K562 (cell line): ENCODE measurements around the gene RNF40. TPM values are rescaled to one million over a fixed set of nuclear protein-coding genes. Genes with fewer than 3 reads are reported as not detected.

Experiments used
- CEBPB ChIP-seq: fragments of 450-650 bp; IDR thresholded peaks from 2 replicates; pipeline ENCODE4 v1.6.1; 2016; ENCODE audit warnings: missing genetic modification characterization, missing compliant biosample characterization
- ZNF121 ChIP-seq: sonication (generic); formaldehyde crosslinking; conservative IDR thresholded peaks from 2 replicates; pipeline ENCODE4 v1.8.0; 2022; ENCODE audit warnings: missing genetic modification reagents
- polyA plus RNA-seq, 8 experiments: library from polyadenylated mRNA; depleted of rRNA in 4 of 8; stranded (reverse) in 5 of 8; unstranded in 3 of 8; fragments of >200 nt; fragmentation: Nextera tagmentation in 2 of 8; fragmentation: Illumina TruSeq in 1 of 8; extraction: Ambion mirVana in 2 of 8; extraction: Trizol in 1 of 8; gene quantifications; 2 replicates each; pipeline versions ENCODE4 v1.2.1 to v1.2.3, GENCODE V29; 2011 to 2014; ENCODE audit warnings: inconsistent platforms in 1 of 8, missing spikeins in 1 of 8
- total RNA-seq, 7 experiments: library from RNA; depleted of rRNA in 6 of 7; stranded (reverse); fragments of >200 nt in 6 of 7; fragmentation: Illumina TruSeq in 2 of 7; extraction: Trizol in 2 of 7; gene quantifications; 2 replicates each; pipeline versions ENCODE4 v1.2.1 to v1.2.3, GENCODE V29; 2011 to 2021; ENCODE audit warnings: low replicate concordance in 1 of 7
- TF ChIP-seq, protein P1 (sequence below): fragments of 250-450 bp; sonication (Bioruptor Pico); IDR thresholded peaks from 2 replicates; pipeline ENCODE4 v1.4.0; 2020
- TF ChIP-seq, protein P2 (sequence below): sonication (generic); formaldehyde crosslinking; IDR thresholded peaks from 2 replicates; pipeline ENCODE4 v1.8.1; 2023; ENCODE audit warnings: mild to moderate bottlenecking, missing genetic modification reagents

RNF40 gene
- total and polyA plus RNA-seq, 9 of the 15 experiments (the other 6 are each of a cell fraction or from before 2014, with no cell fraction given) = 6.2 to 129 (median 81.5) TPM

DNA sequence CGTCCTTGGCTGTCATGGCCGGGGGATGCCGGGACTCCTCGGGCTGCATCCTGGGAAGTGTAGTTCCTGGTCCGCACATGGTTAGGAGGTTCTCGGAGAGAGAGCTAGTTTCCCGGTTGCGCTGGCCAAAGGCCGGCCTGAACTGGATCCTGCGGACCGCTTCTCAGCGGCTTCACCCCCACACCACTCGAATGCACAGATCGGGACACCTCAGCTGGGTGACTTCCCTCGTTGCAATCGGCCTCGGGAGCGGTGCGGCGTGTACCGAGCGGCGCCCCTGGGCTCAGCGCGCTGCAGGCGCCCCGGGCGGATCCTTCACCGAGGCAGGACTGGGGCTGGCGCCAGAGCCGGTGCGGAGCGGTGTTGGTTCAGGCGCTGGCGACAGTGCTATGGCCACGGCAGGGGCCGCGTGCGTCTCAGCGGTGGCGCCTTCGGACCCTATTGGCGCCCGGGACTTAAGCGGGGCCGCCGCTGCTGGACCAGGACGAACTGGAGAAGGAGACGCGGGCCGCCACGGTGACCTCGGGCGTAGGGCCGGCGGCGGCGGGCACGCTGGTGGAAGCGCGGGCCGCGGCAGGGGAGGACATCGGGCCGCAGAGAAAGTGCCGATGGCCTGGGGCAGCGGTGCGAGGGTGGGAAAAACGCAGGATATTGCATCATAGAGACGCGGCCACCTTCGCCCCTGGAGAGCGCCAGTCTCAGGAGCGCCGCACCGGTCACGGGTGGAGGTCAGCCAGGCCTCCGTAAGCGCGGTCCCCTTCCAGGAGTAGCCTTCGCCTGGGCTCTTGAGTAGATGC is 13.5 kb downstream of the RNF40 start (continued):
- TF ChIP-seq, protein P1, sequence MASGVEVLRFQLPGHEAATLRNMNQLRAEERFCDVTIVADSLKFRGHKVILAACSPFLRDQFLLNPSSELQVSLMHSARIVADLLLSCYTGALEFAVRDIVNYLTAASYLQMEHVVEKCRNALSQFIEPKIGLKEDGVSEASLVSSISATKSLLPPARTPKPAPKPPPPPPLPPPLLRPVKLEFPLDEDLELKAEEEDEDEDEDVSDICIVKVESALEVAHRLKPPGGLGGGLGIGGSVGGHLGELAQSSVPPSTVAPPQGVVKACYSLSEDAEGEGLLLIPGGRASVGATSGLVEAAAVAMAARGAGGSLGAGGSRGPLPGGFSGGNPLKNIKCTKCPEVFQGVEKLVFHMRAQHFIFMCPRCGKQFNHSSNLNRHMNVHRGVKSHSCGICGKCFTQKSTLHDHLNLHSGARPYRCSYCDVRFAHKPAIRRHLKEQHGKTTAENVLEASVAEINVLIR (CRISPR knock-in tag) = peak; percentile 42; the same call in 1 of the 2 replicates
- no peak for TF ChIP-seq ZNF121 (CRISPR knock-in tag)
- peak; percentile 96 for TF ChIP-seq CEBPB (tag)
- TF ChIP-seq, protein P2, sequence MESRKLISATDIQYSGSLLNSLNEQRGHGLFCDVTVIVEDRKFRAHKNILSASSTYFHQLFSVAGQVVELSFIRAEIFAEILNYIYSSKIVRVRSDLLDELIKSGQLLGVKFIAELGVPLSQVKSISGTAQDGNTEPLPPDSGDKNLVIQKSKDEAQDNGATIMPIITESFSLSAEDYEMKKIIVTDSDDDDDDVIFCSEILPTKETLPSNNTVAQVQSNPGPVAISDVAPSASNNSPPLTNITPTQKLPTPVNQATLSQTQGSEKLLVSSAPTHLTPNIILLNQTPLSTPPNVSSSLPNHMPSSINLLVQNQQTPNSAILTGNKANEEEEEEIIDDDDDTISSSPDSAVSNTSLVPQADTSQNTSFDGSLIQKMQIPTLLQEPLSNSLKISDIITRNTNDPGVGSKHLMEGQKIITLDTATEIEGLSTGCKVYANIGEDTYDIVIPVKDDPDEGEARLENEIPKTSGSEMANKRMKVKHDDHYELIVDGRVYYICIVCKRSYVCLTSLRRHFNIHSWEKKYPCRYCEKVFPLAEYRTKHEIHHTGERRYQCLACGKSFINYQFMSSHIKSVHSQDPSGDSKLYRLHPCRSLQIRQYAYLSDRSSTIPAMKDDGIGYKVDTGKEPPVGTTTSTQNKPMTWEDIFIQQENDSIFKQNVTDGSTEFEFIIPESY (CRISPR knock-in tag) = 0 out of 2 replicates have a peak, but pooled peaks have one; percentile 46
